ENCODE data around the gene ARVCF.

Gene ARVCF

DNA sequence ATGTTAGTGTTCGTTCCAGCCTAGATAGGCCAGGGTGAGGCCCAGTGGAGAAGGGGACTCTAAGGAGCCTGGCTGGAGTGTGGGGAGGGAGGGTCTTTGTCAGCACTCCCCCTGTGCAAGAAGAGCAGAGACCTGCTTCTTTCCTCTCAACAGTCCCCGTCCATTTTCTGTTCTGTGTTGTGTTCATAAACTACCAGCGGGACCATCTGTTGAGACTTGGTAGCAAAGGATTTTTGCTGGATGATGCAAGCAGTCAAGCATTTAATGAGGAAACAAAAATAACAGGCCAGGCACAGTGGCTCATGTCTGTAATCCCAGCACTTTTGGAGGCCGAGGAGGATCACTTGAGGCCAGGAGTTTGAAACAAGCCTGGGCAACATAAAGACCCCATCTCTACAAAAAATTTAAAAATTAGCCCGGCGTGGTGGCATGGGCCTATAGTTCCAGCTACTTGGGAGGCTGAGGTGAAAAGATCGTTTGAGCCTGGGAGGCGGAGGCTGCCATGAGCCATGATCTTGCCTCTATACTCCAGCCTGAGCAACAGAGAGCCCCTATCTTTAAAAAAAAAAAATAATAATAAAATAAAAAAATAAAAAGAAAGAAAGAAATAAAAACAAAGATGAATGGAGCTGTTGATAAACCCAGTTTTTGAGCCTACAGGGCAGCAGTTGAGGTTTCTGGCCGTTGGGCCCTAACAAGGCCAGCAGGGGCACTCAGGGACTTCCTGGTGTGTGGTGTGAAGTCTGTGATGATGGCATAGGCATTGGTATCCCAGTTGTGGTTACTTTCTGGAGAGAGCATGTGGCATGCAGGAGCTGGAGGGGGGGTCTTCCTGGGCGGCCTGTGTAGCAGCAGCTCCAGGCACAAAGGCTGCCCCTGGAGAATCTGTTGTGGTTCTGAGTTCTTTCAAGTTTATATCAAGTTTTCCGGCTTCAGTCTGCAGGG, 73.3 kb downstream of the ARVCF start:
- Histone ChIP-seq H3K9me2 (ENCODE audit: low read depth, low read length) (no peaks in the 10 kb centered on the region), H2AFZ (ENCODE audit: low read length) (no peak overlapping the region), H3K4me2 (ENCODE audit: low read length) (peak overlapping the region; percentile 96), H3K4me1 (ENCODE audit: insufficient read depth, low read length, severe bottlenecking) (peaks cover 35% of the 10 kb centered on the region), H3K4me3 (ENCODE audit: low read depth, low read length, poor library complexity, severe bottlenecking) (peak overlapping the region; percentile 90), H4K20me1 (ENCODE audit: insufficient read depth, low read length) (no peaks in the 10 kb centered on the region), H3K9me3 (ENCODE audit: low read length) (no peaks in the 10 kb centered on the region), H3K27ac (ENCODE audit: low read depth, low read length, poor library complexity, severe bottlenecking) (peak overlapping the region; percentile 81), H3F3A (ENCODE audit: insufficient read depth, low read length) (no peaks in the 10 kb centered on the region), H3K9ac (ENCODE audit: low read length) (peak overlapping the region; percentile 98), H3K27me3 (ENCODE audit: insufficient read depth, low read length) (no peaks in the 10 kb centered on the region), H3K79me2 (ENCODE audit: insufficient read depth, low read length) (peaks cover 15% of the 10 kb centered on the region), H3K36me3 (ENCODE audit: insufficient read depth, low read length) (peaks cover 7% of the 10 kb centered on the region; the same call in 1 of the 2 replicates)
- TF ChIP-seq CTCF (IDR thresholded peaks at IDR 0.05; ENCODE audit: low read length) (peak; percentile 15; the same call in 1 of the 2 replicates), EZH2 (IDR thresholded peaks at IDR 0.05; ENCODE audit: borderline replicate concordance, low read length) (no peak)

- TF ChIP-seq EZH2 (IDR thresholded peaks at IDR 0.05; ENCODE audit: borderline replicate concordance, low read length) (no peak), CTCF (IDR thresholded peaks at IDR 0.05; ENCODE audit: low read length) (no peak)
- Histone ChIP-seq H4K20me1 (ENCODE audit: insufficient read depth, low read length) (no peaks in the 10 kb centered on the region), H3K4me3 (ENCODE audit: low read depth, low read length, poor library complexity, severe bottlenecking) (peak overlapping the region; percentile 90), H3K79me2 (ENCODE audit: insufficient read depth, low read length) (peaks cover 15% of the 10 kb centered on the region), H3F3A (ENCODE audit: insufficient read depth, low read length) (no peaks in the 10 kb centered on the region), H3K9me3 (ENCODE audit: low read length) (no peaks in the 10 kb centered on the region; the same call in 1 of the 2 replicates), H2AFZ (ENCODE audit: low read length) (no peak overlapping the region), H3K4me1 (ENCODE audit: insufficient read depth, low read length, severe bottlenecking) (peaks cover 32% of the 10 kb centered on the region), H3K27me3 (ENCODE audit: insufficient read depth, low read length) (no peaks in the 10 kb centered on the region), H3K9ac (ENCODE audit: low read length) (peak overlapping the region; percentile 98), H3K36me3 (ENCODE audit: insufficient read depth, low read length) (peaks cover 1% of the 10 kb centered on the region; the same call in 1 of the 2 replicates), H3K9me2 (ENCODE audit: low read depth, low read length) (no peaks in the 10 kb centered on the region), H3K27ac (ENCODE audit: low read depth, low read length, poor library complexity, severe bottlenecking) (peak overlapping the region; percentile 81), H3K4me2 (ENCODE audit: low read length) (peak overlapping the region; percentile 96)
Observed at GRCh38 chr22:19942157-19943081, 74.2 kb downstream of the ARVCF start.

DNA sequence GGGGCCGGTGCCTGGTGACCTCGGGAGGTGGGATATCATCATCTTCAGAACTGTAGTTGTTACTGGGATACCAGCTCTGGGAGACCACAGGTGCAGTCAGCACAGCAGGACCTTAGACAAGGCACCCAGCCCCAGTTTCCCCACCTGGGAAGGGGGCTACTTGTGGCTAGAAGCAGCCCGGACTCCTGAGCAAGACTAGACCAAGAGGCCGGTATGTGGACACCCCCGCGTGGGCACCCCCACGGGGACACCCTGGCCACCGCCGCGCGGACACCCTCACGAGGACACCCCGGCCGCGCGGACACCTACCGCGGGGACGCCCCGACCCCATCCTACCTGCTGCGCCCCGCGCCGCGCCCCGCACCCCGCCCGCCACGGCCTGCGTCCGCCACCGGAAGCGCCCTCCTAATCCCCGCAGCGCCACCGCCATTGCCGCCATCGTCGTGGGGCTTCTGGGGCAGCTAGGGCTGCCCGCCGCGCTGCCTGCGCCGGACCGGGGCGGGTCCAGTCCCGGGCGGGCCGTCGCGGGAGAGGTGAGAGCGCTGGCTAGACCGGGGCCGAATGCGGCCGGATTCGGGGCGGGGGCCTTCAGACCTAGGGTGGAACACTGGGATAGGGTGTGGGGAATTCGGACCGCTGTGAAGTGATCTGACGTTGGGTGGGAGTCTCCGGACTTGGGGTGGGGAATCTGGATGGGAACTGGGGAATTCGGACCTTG, 75.1 kb downstream of the ARVCF start, which contains the start of the genes COMT and TXNRD2:
Gene COMT (plus strand): TSS at position 408 of the 718 bp plus-strand sequence. CDS start 20,755 bp downstream, outside the sequence.
Gene TXNRD2 (minus strand): TSS at position 454 of the 718 bp plus-strand sequence. CDS start 15 bp downstream, at position 439.
- Histone ChIP-seq H3F3A (ENCODE audit: insufficient read depth, low read length) (no peaks in the 10 kb centered on the region), H3K4me1 (ENCODE audit: insufficient read depth, low read length, severe bottlenecking) (peaks cover 31% of the 10 kb centered on the region), H3K79me2 (ENCODE audit: insufficient read depth, low read length) (peaks cover 15% of the 10 kb centered on the region), H3K36me3 (ENCODE audit: insufficient read depth, low read length) (no peaks in the 10 kb centered on the region), H3K27me3 (ENCODE audit: insufficient read depth, low read length) (no peaks in the 10 kb centered on the region), H3K9ac (ENCODE audit: low read length) (peak within 1 kb of the TSS; percentile 98), H4K20me1 (ENCODE audit: insufficient read depth, low read length) (no peaks in the 10 kb centered on the region), H2AFZ (ENCODE audit: low read length) (0 out of 2 replicates have a peak within 1 kb of the TSS, but pooled peaks have one; percentile 11), H3K27ac (ENCODE audit: low read depth, low read length, poor library complexity, severe bottlenecking) (peak within 1 kb of the TSS; percentile 81), H3K9me3 (ENCODE audit: low read length) (peaks cover 2% of the 10 kb centered on the region; the same call in 1 of the 2 replicates), H3K9me2 (ENCODE audit: low read depth, low read length) (no peaks in the 10 kb centered on the region), H3K4me2 (ENCODE audit: low read length) (peak within 1 kb of the TSS; percentile 96), H3K4me3 (ENCODE audit: low read depth, low read length, poor library complexity, severe bottlenecking) (peak within 1 kb of the TSS; percentile 90)
- TF ChIP-seq EZH2 (IDR thresholded peaks at IDR 0.05; ENCODE audit: borderline replicate concordance, low read length) (no peak), CTCF (IDR thresholded peaks at IDR 0.05; ENCODE audit: low read length) (no peak)

All from OCI-LY1 (cell line).